ENCODE results near the gene RAB29. TPM values are rescaled to one million over a fixed set of nuclear protein-coding genes. Genes with fewer than 3 reads are reported as not detected.

The RAB29 gene
- total and polyA plus RNA-seq, 7 donors: 5.3 to 20.5 (median 5.9) TPM

DNA sequence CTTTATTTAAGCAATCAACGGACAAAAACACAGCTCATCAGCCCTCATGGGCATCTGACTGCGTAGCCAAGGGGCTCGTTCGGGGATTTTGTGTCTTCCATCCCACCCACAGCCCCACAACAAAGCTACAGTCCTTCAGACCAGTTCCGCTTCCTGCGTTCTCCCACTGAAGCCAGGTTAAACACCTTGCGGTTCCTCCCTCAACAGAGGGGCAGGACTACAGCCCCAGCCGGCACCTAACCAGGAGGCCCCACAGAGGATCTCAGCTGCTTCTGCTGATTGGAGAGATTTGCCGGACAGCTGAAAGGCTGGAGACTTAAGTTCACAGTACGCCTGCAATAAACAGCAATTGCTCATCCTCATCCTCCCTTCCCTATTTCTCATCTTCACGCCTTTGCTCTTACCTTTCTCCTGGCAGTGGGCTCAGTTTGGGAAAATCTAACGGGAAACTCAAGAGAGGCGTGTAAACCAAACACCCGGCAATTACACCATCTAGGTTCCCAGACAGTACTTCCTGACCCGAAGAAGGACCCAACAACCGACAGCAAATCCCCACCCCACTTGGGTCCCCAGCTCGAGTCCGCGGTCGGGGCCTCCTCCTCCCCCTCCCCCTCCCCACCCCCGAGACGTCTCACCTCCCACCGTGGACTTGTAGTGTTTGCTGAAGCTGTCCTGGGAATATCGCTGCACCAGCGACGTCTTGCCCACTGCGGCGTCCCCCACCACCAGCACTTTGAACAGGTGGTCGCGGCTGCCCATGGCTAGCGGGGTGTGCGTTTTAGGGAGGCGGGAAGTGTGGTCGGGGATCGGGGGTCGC, 876 bp downstream of the RAB29 start:
- Histone ChIP-seq H3K4me1 (peaks cover 15% of the 10 kb centered on the region), H3K27me3 (ENCODE audit: insufficient read depth in 3 of 3, low read length in 2 of 3) (no peaks in the 10 kb centered on the region), H3K36me3 (ENCODE audit: insufficient read depth in 1 of 2, low read depth in 1 of 2) (peaks cover 0 to 21% of the 10 kb centered on the region in 2 donors), H3K4me3 (peak overlapping the region; percentile 83), H3K27ac (peak overlapping the region; percentile 60), H3K9me3 (no peaks in the 10 kb centered on the region)
- peak in 1 of 2 donors; percentile 19 for DNase-seq
- TF ChIP-seq CTCF (IDR thresholded peaks at IDR 0.05): no peak
- 23 to 27% (median 23%) methylated on average over 32 to 36 of the region's 36 CpGs for WGBS, 3 donors
- intact Hi-C loops (cut with DNase I): no loop called here
- peak; percentile 31 to 55 (median 36) for ATAC-seq

GRCh38 chr1:205772607-205773032, 2.7 kb downstream of the RAB29 start:
- peaks cover 0 to 25% of the 10 kb centered on the region in 2 donors for H3K36me3 ChIP-seq (ENCODE audit: insufficient read depth in 1 of 2, low read depth in 1 of 2)
- ATAC-seq: no peak
- no peak for DNase-seq
- H3K27ac ChIP-seq: no peak overlapping the region
- 87 to 93% (median 92%) methylated on average over 2 of the region's 2 CpGs for WGBS, 3 donors
- no peak overlapping the region for H3K4me3 ChIP-seq
- intact Hi-C loops (cut with DNase I): no loop called here
- H3K27me3 ChIP-seq (ENCODE audit: insufficient read depth in 3 of 3, low read length in 2 of 3): no peaks in the 10 kb centered on the region
- no peak for TF ChIP-seq CTCF (IDR thresholded peaks at IDR 0.05)
- H3K4me1 ChIP-seq: peaks cover 15% of the 10 kb centered on the region
- H3K9me3 ChIP-seq: no peaks in the 10 kb centered on the region

GRCh38 chr1:205770618-205771017, 4.7 kb downstream of the RAB29 start:
- DNase-seq (no peak), ATAC-seq (no peak)
- Histone ChIP-seq H3K9me3 (no peaks in the 10 kb centered on the region), H3K4me1 (peaks cover 9% of the 10 kb centered on the region), H3K36me3 (ENCODE audit: insufficient read depth in 1 of 2, low read depth in 1 of 2) (peaks cover 0 to 25% of the 10 kb centered on the region in 2 donors), H3K4me3 (no peak overlapping the region), H3K27me3 (ENCODE audit: insufficient read depth in 3 of 3, low read length in 2 of 3) (no peaks in the 10 kb centered on the region), H3K27ac (no peak overlapping the region)
- 93 to 97% (median 96%) methylated on average over 4 of the region's 4 CpGs for WGBS, 3 donors
- intact Hi-C loops (cut with DNase I): no loop called here
- no peak for TF ChIP-seq CTCF (IDR thresholded peaks at IDR 0.05)

DNA sequence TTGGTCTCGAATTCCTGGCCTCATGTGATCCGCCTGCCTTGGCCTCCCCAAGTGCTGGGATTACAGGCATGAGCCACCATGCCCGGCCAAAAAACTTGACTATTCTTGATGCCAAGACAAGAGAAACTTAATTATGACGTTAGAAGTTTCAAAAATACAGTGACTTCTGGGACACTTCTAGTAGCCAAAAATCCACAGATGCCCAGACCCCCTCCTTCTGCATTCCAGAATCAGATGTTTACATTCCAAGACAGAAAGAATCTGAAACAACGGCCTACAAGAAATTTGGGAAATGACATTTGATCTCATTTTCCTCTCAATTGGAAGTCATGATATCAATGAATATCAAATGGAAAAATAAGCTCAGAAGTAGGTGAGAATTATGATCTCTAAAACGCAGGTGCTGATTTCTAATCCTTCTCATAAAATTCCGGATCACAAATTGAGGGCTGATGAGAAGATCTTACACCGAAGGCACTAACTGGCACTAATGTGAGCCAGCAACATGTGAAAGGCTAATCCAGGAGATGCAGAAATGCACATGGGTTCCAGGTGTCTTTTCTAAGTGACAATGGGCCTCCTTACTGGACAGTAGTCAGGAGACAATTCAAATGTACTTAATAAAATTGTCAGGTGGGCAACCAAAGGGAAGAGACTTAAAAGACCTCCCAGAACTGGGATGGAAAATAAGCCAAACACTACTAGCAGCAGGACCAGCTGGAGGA, 5.5 kb downstream of the RAB29 start:
- no peaks in the 10 kb centered on the region for H3K9me3 ChIP-seq
- no peak for TF ChIP-seq CTCF (IDR thresholded peaks at IDR 0.05)
- H3K27me3 ChIP-seq (ENCODE audit: insufficient read depth in 3 of 3, low read length in 2 of 3): no peaks in the 10 kb centered on the region
- intact Hi-C loops (cut with DNase I): no loop called here
- peaks cover 7% of the 10 kb centered on the region for H3K4me1 ChIP-seq
- DNase-seq (no peak), ATAC-seq (no peak)
- no peak overlapping the region for H3K27ac ChIP-seq
- peaks cover 0 to 25% of the 10 kb centered on the region in 2 donors for H3K36me3 ChIP-seq (ENCODE audit: insufficient read depth in 1 of 2, low read depth in 1 of 2)
- 67 to 79% (median 72%) methylated on average over 8 of the region's 8 CpGs for WGBS, 3 donors
- no peak overlapping the region for H3K4me3 ChIP-seq
